ENCODE results near the gene DLEU7.

DLEU7 gene

DNA sequence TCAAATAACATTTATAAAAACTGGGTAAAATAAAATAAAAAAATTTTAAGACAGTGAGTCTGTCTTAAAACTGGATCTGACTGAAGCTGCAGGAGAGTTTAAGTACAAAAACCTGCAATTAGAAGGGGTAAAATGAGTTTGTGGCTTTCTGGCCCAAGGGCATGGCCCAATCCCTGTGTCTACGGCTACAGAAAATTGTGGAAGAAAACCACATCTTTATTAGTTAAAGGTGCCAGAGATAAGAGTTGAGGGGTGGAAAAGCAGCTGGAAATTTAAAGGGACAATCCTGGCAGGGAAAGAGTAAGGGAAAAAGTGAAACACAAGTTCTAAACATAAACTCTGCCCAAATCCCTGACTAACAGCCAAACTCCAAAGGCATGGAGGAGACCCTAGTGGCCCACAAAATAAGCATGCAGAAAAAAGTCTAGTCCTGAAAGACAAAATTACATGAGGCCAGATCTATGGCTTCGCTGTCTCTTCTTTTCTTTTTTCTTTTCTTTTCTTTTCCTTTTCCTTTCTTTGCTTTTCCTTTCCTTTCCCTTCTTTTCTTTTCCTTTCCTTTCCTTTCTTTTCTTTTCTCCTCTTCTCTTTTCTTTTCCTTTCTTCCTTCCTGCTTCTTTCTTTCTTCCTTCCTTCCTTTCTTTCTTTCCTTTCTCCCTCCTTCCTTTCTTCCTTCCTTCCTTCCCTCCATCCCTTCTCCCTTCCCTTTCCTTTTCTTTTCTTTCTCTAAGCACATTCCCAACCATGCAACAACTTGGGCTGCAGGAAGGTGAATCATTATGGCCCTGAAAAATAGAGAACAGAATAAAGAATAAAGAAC lies 23.5 kb upstream of the DLEU7 start:
- Mint-ChIP-seq H3K4me1 (no peaks in the 10 kb centered on the region), H3K27ac (ENCODE audit: low read depth) (peak overlapping the region; percentile 38)

DNA sequence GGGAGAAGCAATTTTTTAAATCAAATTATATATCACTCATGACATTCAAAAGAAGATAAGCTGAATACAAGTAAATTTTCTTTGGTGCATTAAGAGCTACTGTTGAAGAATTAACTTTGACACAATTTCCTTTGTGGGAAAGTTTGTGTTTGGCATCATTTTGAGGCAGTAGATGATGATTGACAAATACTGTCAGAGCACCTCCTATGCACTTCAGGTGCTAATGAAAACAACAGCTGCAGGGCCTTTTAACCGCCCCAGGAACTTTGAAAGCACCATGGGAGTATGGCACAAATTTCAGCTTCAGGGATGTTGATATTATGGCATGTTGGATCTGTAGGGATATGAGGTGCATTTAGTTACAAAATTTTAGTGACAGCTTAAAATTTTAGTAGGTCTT lies 21.0 kb upstream of the DLEU7 start:
- Mint-ChIP-seq H3K4me3 (no peak overlapping the region), H3K36me3 (ENCODE audit: insufficient read depth) (no peaks in the 10 kb centered on the region), H3K27me3 (peaks cover 40% of the 10 kb centered on the region), H3K27ac (ENCODE audit: low read depth) (no peak overlapping the region), H3K9me3 (no peaks in the 10 kb centered on the region), H3K4me1 (no peaks in the 10 kb centered on the region)
- DNase-seq (ENCODE audit: low spot score in 2 of 2) (no peak), ATAC-seq (replicated peaks; ENCODE audit: extremely low read depth, poor library complexity, severe bottlenecking) (no peak)

More for the DNA sequence above, 23.5 kb upstream of the DLEU7 start:
- DNase-seq (ENCODE audit: low spot score in 2 of 2) (no peak), ATAC-seq (replicated peaks; ENCODE audit: extremely low read depth, poor library complexity, severe bottlenecking) (no peak)
- no peak overlapping the region for H3K4me3 Mint-ChIP-seq
- no peaks in the 10 kb centered on the region for H3K9me3 Mint-ChIP-seq
- no peaks in the 10 kb centered on the region for H3K36me3 Mint-ChIP-seq (ENCODE audit: insufficient read depth)
- peaks cover 20% of the 10 kb centered on the region for H3K27me3 Mint-ChIP-seq

GRCh38 chr13:50855681-50856080 lies 12.2 kb upstream of the DLEU7 start:
- H3K9me3 Mint-ChIP-seq: peaks cover 24% of the 10 kb centered on the region
- no peak overlapping the region for H3K4me3 Mint-ChIP-seq
- no peak for ATAC-seq (replicated peaks; ENCODE audit: extremely low read depth, poor library complexity, severe bottlenecking)
- H3K4me1 Mint-ChIP-seq: no peaks in the 10 kb centered on the region
- no peak overlapping the region for H3K27ac Mint-ChIP-seq (ENCODE audit: low read depth)
- peaks cover 65% of the 10 kb centered on the region for H3K27me3 Mint-ChIP-seq
- no peak for DNase-seq (ENCODE audit: low spot score in 2 of 2)
- no peaks in the 10 kb centered on the region for H3K36me3 Mint-ChIP-seq (ENCODE audit: insufficient read depth)

DNA sequence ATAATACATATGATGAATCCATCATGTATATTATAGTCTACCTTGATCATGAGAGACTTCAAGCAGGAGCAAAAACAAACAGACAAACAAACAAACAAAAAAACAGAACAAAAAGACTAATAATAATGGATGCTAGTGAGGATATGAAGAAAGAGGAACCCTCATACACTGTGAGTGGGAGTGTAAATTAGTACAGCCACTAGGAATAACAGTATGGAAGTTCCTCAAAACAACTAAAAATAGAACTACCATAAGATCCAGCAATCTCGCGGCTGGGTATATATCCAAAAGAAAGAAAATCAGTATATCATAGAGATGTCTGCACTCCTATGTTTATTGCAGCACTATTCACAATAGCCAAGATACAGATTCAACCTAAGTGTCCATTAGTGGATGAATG lies 7.0 kb upstream of the DLEU7 start:
- Mint-ChIP-seq H3K27me3 (peaks cover 24% of the 10 kb centered on the region), H3K4me3 (no peak overlapping the region), H3K9me3 (no peaks in the 10 kb centered on the region), H3K27ac (ENCODE audit: low read depth) (no peak overlapping the region), H3K36me3 (ENCODE audit: insufficient read depth) (no peaks in the 10 kb centered on the region), H3K4me1 (peaks cover 8% of the 10 kb centered on the region)
- ATAC-seq (replicated peaks; ENCODE audit: extremely low read depth, poor library complexity, severe bottlenecking) (no peak), DNase-seq (ENCODE audit: low spot score in 2 of 2) (no peak)

GRCh38 chr13:50847501-50847900 lies 4.0 kb upstream of the DLEU7 start:
- Mint-ChIP-seq H3K9me3 (no peaks in the 10 kb centered on the region), H3K4me3 (no peak overlapping the region), H3K36me3 (ENCODE audit: insufficient read depth) (no peaks in the 10 kb centered on the region), H3K27me3 (no peaks in the 10 kb centered on the region), H3K4me1 (peaks cover 8% of the 10 kb centered on the region), H3K27ac (ENCODE audit: low read depth) (no peak overlapping the region)
- DNase-seq (ENCODE audit: low spot score in 2 of 2) (no peak), ATAC-seq (replicated peaks; ENCODE audit: extremely low read depth, poor library complexity, severe bottlenecking) (no peak)

DNA sequence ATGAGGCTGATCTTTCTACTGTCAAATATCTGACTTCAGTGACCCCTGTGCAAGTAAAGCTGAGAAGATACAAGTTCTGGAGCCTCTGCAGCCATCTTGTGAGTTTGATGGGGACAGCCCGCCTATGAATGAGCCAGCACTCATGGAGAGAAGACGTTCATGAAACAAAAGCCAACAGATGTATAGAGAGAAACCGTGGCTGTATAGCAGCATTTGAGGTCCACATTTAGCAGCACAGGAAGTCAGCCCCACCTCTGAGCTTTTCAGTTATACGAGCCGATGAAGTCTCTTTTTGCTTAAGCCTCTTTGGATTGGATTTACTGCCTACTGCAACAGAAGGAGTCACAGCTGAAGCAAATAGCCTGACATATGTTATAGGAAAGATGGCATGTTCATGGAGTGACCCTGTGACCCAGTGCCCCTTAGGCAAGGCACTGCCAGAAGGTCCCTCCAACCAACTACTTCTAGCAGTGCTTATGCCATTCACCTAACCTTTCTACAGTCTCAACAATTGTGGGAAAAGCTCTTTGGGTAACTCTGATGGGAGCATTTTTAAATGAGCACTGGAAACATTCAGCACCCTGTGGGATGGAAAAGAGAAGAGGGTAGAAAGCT lies 3.5 kb upstream of the DLEU7 start:
- Mint-ChIP-seq H3K27me3 (no peaks in the 10 kb centered on the region), H3K36me3 (ENCODE audit: insufficient read depth) (no peaks in the 10 kb centered on the region), H3K4me3 (no peak overlapping the region), H3K4me1 (peaks cover 8% of the 10 kb centered on the region), H3K27ac (ENCODE audit: low read depth) (no peak overlapping the region), H3K9me3 (no peaks in the 10 kb centered on the region)
- ATAC-seq (replicated peaks; ENCODE audit: extremely low read depth, poor library complexity, severe bottlenecking) (no peak), DNase-seq (ENCODE audit: low spot score in 2 of 2) (no peak)

DNA sequence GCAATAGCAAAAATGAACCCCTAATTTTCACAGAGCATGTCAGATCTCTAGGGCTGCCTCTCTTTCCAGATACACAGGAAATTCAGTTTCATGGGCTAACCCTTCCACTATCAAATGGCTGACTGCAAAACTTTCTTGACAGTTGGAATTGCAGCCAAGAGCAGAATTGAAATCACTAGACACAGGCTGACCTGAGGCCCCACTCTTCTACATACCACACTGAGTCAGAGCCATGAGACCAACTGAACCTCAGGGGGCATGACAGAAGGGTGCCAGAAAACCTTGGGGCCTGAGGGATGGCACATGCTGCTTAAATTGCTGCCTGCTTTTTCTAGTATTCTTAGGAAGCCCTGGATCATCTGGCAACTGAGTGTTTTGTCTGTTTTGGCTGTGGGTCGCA lies 1.7 kb upstream of the DLEU7 start:
- H3K4me3 Mint-ChIP-seq: no peak overlapping the region
- no peak overlapping the region for H3K27ac Mint-ChIP-seq (ENCODE audit: low read depth)
- ATAC-seq (replicated peaks; ENCODE audit: extremely low read depth, poor library complexity, severe bottlenecking): no peak
- H3K9me3 Mint-ChIP-seq: no peaks in the 10 kb centered on the region
- DNase-seq (ENCODE audit: low spot score in 2 of 2): no peak
- H3K4me1 Mint-ChIP-seq: peaks cover 8% of the 10 kb centered on the region
- no peaks in the 10 kb centered on the region for H3K27me3 Mint-ChIP-seq
- H3K36me3 Mint-ChIP-seq (ENCODE audit: insufficient read depth): no peaks in the 10 kb centered on the region

DNA sequence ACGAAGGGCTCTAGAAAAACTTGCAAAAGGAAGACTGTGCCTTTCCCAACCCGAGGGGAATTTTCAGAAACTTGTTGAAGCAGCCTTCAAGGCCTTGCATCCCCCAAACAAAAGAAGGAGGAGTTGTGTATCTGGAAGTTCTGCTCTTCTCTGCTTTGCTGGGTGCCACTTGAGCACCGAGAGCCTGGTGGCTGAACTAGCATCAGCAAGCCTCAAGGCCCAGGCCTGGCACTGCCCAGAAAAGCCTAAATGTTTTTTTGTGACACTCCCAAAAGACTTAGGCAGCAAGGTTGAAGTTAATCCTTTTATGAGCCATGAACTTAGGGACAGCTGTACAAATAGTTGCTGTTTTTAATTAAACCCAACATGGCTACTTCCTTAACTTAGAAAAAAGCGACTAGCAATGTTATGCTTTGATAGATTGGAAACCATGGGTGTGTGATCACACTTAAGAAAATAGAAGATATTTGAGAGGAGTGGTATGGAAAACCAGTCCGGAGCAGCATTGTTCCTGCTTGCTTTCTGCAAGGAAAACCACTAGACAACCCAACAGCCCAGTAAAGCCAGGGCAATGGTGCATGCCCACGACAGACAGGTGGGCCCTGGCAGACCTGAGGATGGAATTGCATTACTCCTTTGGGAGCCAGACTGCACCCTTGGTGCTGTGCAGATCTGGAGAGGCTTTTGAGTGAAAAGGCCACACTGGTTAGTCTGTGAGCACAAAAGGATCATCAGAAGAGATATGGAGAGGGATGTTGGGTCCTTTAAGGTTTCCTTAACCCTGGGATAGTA lies 788 bp upstream of the DLEU7 start:
- H3K4me3 Mint-ChIP-seq: no peak overlapping the region
- no peaks in the 10 kb centered on the region for H3K36me3 Mint-ChIP-seq (ENCODE audit: insufficient read depth)
- H3K27ac Mint-ChIP-seq (ENCODE audit: low read depth): no peak overlapping the region
- no peaks in the 10 kb centered on the region for H3K9me3 Mint-ChIP-seq
- no peak for DNase-seq (ENCODE audit: low spot score in 2 of 2)
- H3K4me1 Mint-ChIP-seq: peaks cover 8% of the 10 kb centered on the region
- H3K27me3 Mint-ChIP-seq: no peaks in the 10 kb centered on the region
- ATAC-seq (replicated peaks; ENCODE audit: extremely low read depth, poor library complexity, severe bottlenecking): no peak

DNA sequence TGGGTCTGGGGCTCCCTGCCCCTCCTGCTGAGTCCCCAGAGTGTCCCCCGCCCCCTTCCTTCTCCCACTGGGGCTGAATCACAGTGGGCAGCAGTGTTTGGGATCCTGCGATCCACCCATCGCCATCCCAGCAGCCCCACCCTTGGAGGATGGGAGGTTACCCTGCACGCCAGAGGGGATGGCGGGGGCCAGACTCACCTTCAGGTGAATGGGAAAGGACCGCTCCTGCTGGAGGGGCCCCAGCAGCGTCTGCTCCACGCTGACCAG lies 569 bp downstream of the DLEU7 start:
- no peaks in the 10 kb centered on the region for H3K9me3 Mint-ChIP-seq
- H3K36me3 Mint-ChIP-seq (ENCODE audit: insufficient read depth): no peaks in the 10 kb centered on the region
- no peak overlapping the region for H3K27ac Mint-ChIP-seq (ENCODE audit: low read depth)
- H3K27me3 Mint-ChIP-seq: no peaks in the 10 kb centered on the region
- H3K4me3 Mint-ChIP-seq: no peak overlapping the region
- DNase-seq (ENCODE audit: low spot score in 2 of 2) (no peak), ATAC-seq (replicated peaks; ENCODE audit: extremely low read depth, poor library complexity, severe bottlenecking) (no peak)
- peaks cover 8% of the 10 kb centered on the region for H3K4me1 Mint-ChIP-seq

DNA sequence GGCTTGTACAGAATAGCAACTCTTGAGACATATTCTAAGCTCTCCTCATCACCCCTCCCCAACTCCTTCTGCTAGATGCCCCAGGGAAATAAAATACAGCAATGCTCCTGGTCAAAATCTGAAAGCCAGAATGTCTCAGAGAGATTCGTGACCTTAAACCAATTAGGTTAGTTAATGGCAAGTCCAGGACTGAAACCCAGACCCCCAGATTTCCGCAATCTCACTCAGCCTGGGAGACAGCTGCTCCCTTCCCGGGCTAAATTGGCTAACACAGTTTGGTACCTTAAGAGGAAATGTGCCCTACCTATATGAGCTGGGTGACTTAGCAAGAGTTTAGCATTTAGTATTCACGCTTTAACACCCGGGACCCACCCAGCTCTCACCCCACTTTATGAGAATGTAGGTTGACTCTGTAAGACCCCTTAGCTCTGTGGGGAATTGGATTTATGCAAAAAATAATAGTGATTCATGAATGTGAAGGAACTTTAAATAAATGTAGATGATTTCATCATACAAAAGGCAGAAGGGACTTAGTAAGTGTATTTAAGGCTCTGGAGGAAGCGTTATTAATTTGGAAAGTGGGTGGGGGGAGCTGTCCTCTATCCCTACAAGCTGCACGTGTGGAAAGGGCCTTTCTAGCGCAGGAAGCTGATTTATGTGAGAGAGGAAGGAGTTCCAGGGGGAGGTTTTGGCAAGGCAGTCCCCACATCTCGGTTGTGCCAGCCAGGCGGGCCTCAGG lies 1.1 kb downstream of the DLEU7 start:
- H3K27ac Mint-ChIP-seq (ENCODE audit: low read depth): no peak overlapping the region
- H3K4me3 Mint-ChIP-seq: no peak overlapping the region
- no peak for DNase-seq (ENCODE audit: low spot score in 2 of 2)

DNA sequence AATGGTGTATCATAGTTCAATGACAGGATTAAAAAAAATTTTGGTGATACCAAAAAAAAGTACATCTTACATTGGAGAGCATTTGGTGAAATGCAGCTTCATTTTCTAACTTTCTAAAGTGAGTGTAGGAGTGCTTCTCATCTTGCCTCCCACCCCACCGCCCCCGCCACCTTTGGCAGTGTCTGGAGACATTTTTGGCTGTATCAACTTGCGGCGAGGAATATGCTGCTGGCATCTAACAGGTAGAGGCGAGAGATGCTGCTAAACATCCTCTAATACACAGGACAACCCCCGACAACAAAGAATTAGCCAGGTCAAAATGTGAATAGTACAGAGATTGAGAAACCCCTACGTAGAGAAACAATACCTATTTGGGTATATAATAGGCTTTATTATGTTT lies 1.7 kb downstream of the DLEU7 start:
- H3K9me3 Mint-ChIP-seq: no peaks in the 10 kb centered on the region
- peaks cover 3% of the 10 kb centered on the region for H3K4me1 Mint-ChIP-seq
- H3K36me3 Mint-ChIP-seq (ENCODE audit: insufficient read depth): no peaks in the 10 kb centered on the region
- no peak overlapping the region for H3K4me3 Mint-ChIP-seq
- DNase-seq (ENCODE audit: low spot score in 2 of 2): no peak
- no peaks in the 10 kb centered on the region for H3K27me3 Mint-ChIP-seq
- no peak overlapping the region for H3K27ac Mint-ChIP-seq (ENCODE audit: low read depth)
- ATAC-seq (replicated peaks; ENCODE audit: extremely low read depth, poor library complexity, severe bottlenecking): no peak

More for the DNA sequence above, 1.1 kb downstream of the DLEU7 start:
- H3K36me3 Mint-ChIP-seq (ENCODE audit: insufficient read depth): no peaks in the 10 kb centered on the region
- H3K9me3 Mint-ChIP-seq: no peaks in the 10 kb centered on the region
- peaks cover 8% of the 10 kb centered on the region for H3K4me1 Mint-ChIP-seq
- H3K27me3 Mint-ChIP-seq: no peaks in the 10 kb centered on the region
- ATAC-seq (replicated peaks; ENCODE audit: extremely low read depth, poor library complexity, severe bottlenecking): no peak

- peaks cover under 1% of the 10 kb centered on the region for H3K36me3 Mint-ChIP-seq (ENCODE audit: insufficient read depth)
- ATAC-seq (replicated peaks; ENCODE audit: extremely low read depth, poor library complexity, severe bottlenecking) (no peak), DNase-seq (ENCODE audit: low spot score in 2 of 2) (no peak)
- no peaks in the 10 kb centered on the region for H3K9me3 Mint-ChIP-seq
- no peaks in the 10 kb centered on the region for H3K27me3 Mint-ChIP-seq
- no peak overlapping the region for H3K4me3 Mint-ChIP-seq
- H3K27ac Mint-ChIP-seq (ENCODE audit: low read depth): no peak overlapping the region
- H3K4me1 Mint-ChIP-seq: no peaks in the 10 kb centered on the region
Observed at GRCh38 chr13:50840284-50840683, 3.2 kb downstream of the DLEU7 start.

All from central memory CD8-positive, alpha-beta T cell (primary cell).